Measurements from ENCODE around the gene KRIT1. TPM values are rescaled to one million over a fixed set of nuclear protein-coding genes. Genes with fewer than 3 reads are reported as not detected.

The KRIT1 gene
- total RNA-seq, 1 donor from 2014 or later: 52.9 TPM

DNA sequence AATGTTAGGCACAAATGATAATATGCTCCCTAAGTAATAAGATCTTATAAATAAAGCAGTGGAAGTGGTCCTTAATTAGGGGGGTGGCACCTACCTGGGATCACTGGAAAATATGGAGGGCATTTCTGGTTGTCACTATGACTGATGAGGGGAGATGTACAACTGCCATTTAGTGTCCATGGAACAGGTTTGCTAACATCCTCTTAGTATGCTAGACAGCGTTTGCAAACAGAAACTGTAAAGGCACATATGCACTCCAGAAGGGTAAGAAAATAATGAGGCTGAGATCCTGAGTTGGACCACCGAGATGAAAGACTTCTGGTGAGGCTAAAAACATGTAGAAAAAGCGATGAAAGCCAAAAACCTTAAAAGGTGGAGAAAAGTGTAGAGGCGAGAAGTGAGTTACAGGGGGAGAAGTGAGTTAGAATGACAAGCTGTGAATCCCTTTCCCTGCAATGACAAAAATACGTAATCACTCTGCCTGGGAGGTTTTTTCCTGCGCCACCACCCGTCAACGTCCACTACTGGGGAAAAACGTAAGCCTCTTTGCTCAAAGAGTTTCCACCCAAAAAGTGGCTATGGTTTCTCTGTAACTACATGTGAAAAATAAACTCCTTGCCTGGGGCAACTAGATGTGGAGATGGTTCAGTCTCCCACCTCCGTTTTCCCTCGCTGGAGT, 767 bp downstream of the KRIT1 start:
- TF ChIP-seq, protein P1, sequence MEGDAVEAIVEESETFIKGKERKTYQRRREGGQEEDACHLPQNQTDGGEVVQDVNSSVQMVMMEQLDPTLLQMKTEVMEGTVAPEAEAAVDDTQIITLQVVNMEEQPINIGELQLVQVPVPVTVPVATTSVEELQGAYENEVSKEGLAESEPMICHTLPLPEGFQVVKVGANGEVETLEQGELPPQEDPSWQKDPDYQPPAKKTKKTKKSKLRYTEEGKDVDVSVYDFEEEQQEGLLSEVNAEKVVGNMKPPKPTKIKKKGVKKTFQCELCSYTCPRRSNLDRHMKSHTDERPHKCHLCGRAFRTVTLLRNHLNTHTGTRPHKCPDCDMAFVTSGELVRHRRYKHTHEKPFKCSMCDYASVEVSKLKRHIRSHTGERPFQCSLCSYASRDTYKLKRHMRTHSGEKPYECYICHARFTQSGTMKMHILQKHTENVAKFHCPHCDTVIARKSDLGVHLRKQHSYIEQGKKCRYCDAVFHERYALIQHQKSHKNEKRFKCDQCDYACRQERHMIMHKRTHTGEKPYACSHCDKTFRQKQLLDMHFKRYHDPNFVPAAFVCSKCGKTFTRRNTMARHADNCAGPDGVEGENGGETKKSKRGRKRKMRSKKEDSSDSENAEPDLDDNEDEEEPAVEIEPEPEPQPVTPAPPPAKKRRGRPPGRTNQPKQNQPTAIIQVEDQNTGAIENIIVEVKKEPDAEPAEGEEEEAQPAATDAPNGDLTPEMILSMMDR (IDR thresholded peaks at IDR 0.05; ENCODE audit: insufficient read depth, low read length, poor library complexity, severe bottlenecking): no peak
- Histone ChIP-seq H3K36me3 (ENCODE audit: control insufficient read depth, insufficient read depth, low read length) (no peaks in the 10 kb centered on the region), H3K4me3 (ENCODE audit: low read depth, low read length) (peak overlapping the region; percentile 78), H3K27me3 (ENCODE audit: control insufficient read depth, insufficient read depth, low read length) (no peaks in the 10 kb centered on the region)
- no peak for DNase-seq (ENCODE audit: low read depth)

DNA sequence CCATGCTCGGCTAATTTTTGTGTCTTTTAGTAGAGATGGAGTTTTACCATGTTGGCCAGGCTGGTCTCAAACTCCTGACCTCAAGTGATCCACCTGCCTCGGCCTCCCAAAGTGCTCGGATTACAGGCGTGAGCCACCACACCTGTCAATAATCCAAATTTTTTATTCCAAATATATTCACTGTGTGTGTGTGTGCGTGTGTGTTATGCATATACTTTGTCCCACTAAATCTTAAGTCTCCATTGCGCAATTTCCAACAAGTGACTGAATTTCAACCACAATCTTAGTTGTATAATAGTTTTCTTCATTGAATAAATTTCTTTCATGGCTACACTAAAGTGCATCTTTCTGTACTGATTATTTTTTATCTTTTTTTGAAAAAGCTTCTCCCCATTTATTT, 2.7 kb downstream of the KRIT1 start:
- H3K4me3 ChIP-seq (ENCODE audit: low read depth, low read length): no peak overlapping the region
- H3K36me3 ChIP-seq (ENCODE audit: control insufficient read depth, insufficient read depth, low read length): no peaks in the 10 kb centered on the region
- DNase-seq (ENCODE audit: low read depth): no peak
- no peaks in the 10 kb centered on the region for H3K27me3 ChIP-seq (ENCODE audit: control insufficient read depth, insufficient read depth, low read length)
- TF ChIP-seq, protein P1 (IDR thresholded peaks at IDR 0.05; ENCODE audit: insufficient read depth, low read length, poor library complexity, severe bottlenecking): no peak

DNA sequence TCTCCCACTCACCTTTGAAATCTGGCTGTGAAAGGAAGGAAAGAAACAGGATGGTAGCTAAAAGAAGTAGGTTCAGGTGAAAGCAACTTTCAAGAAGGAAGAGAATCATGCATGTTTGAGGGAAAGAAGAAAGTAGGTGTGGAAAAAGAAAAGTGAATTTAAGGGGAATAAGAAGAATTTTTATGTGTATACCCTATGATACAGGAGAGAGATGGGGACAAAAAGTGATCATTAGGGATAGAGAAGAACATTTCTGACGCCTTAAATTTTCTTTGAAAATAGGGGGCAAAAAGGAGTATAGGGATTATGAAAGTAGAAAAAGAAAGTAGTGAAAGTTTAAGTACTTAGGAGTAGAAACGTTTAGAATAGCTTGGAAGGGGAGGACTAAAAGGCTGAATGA, 15.2 kb downstream of the KRIT1 start:
- no peaks in the 10 kb centered on the region for H3K27me3 ChIP-seq (ENCODE audit: control insufficient read depth, insufficient read depth, low read length)
- no peak overlapping the region for H3K4me3 ChIP-seq (ENCODE audit: low read depth, low read length)
- peaks cover 1% of the 10 kb centered on the region for H3K36me3 ChIP-seq (ENCODE audit: control insufficient read depth, insufficient read depth, low read length)
- TF ChIP-seq, protein P1 (IDR thresholded peaks at IDR 0.05; ENCODE audit: insufficient read depth, low read length, poor library complexity, severe bottlenecking): no peak
- no peak for DNase-seq (ENCODE audit: low read depth)

DNA sequence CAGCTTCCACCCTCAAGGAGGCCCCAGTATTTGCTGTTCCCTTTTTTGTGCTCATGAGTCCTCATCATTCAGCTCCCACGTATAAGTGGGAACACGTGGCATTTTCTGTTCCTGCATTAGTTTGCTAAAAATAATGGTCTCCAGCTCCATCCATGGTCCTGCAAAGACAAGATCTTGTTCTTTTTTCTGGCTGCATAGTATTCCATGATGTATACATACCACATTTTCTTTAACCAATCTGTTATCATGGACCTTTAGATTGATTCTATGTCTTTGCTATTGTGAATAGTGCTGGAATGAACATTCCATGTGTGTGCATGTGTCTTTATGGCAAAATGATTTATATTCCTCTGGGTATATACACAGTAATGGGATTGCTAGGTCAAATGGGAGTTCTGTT, 17.0 kb downstream of the KRIT1 start:
- TF ChIP-seq, protein P1 (IDR thresholded peaks at IDR 0.05; ENCODE audit: insufficient read depth, low read length, poor library complexity, severe bottlenecking): no peak
- no peaks in the 10 kb centered on the region for H3K27me3 ChIP-seq (ENCODE audit: control insufficient read depth, insufficient read depth, low read length)
- H3K4me3 ChIP-seq (ENCODE audit: low read depth, low read length): no peak overlapping the region
- no peak for DNase-seq (ENCODE audit: low read depth)
- H3K36me3 ChIP-seq (ENCODE audit: control insufficient read depth, insufficient read depth, low read length): peaks cover 1% of the 10 kb centered on the region

DNA sequence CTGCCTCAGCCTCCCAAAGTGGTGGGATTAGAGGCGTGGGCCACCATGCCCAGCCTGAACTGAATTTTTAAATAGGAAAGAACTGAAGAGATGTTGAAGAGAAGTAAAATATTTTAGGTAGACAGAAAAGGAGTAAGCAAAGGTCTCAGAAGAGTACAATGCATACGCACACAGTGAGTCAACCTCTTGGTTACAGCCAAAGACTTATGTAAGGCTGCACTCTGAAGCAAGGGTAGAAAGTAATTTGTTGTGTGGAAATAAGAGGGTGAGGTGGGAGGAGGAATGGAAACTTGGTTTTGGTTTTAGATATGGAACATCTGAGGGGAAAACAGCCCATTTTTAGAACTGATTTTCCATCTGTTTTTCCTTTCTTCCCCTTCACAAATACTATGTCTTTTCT, 17.6 kb downstream of the KRIT1 start:
- no peak for DNase-seq (ENCODE audit: low read depth)
- H3K4me3 ChIP-seq (ENCODE audit: low read depth, low read length): no peak overlapping the region
- H3K27me3 ChIP-seq (ENCODE audit: control insufficient read depth, insufficient read depth, low read length): no peaks in the 10 kb centered on the region
- H3K36me3 ChIP-seq (ENCODE audit: control insufficient read depth, insufficient read depth, low read length): peaks cover 1% of the 10 kb centered on the region
- TF ChIP-seq, protein P1 (IDR thresholded peaks at IDR 0.05; ENCODE audit: insufficient read depth, low read length, poor library complexity, severe bottlenecking): no peak

DNA sequence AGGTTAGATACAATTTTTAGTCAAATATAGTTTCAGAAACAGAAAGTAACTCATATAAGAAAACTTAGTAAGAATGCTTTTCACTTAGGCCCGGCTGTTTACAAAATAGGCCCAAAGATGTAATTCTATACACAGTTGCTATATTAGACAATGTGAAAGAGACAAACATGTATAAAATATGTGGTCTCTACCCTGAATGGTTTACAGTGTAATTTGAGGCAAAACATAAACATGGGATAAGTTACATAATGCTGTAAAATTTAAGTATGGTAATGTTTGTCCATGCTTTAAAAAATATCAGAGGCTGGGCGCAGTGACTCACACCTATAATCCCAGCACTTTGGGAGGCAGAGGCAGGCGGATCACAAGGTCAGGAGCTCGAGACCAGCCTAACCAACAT, 18.7 kb downstream of the KRIT1 start:
- TF ChIP-seq, protein P1 (IDR thresholded peaks at IDR 0.05; ENCODE audit: insufficient read depth, low read length, poor library complexity, severe bottlenecking): no peak
- Histone ChIP-seq H3K4me3 (ENCODE audit: low read depth, low read length) (no peak overlapping the region), H3K27me3 (ENCODE audit: control insufficient read depth, insufficient read depth, low read length) (no peaks in the 10 kb centered on the region), H3K36me3 (ENCODE audit: control insufficient read depth, insufficient read depth, low read length) (peaks cover 1% of the 10 kb centered on the region)
- no peak for DNase-seq (ENCODE audit: low read depth)
